OCI-LY1 (cell line): ENCODE results near the gene SH3BGRL3.

Experiments
- EZH2 ChIP-seq: fragments of 200-600 bp; sonication (generic), shearing (Covaris generic); IDR thresholded peaks from 2 replicates; pipeline ENCODE4 v1.8.0; 2017; ENCODE audit warnings: borderline replicate concordance, mixed run types, mild to moderate bottlenecking, antibody characterized with exemption, low read length, moderate library complexity, mixed read lengths
- TF ChIP-seq, protein P1 (sequence below): fragments of 200-600 bp; sonication (generic), shearing (Covaris generic); IDR thresholded peaks from 2 replicates; pipeline ENCODE4 v1.5.1; 2017; ENCODE audit warnings: mild to moderate bottlenecking, antibody characterized with exemption, low read length, moderate library complexity, mixed read lengths

DNA sequence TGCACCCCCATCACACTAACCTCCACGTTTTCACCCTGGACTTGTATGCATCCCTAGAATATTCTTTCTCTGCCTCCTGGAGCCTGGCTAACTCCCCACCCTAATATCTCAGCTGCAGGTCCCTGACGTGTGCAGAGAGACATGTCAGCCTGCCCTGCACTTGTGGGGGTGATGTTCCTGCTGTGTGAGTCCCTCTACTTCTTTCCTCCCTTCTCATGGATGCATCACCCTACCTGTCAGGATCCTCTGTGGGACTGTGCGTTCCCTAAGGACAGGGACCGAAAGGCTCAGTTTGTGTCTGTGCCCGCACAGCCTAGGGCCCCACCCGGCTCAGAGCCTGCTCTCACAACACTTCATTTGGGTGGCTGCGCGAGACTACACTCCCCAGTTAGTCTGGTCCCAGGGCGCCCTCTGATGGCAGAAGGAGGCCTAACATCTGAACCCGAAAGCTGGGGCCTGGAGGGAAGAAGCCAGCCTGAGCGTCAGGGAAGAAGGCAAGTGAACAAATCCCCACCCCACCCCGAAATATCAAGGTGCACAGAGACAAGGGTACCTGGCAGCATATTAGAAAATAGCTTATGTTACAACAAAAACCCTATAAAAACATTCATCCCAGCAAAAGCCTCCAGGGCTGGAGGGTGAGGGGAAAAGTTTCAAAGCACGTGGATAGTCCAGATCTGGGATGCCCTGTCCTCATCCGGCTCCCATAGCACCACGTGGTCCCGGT, 41.6 kb downstream of the SH3BGRL3 start:
- TF ChIP-seq, protein P1, sequence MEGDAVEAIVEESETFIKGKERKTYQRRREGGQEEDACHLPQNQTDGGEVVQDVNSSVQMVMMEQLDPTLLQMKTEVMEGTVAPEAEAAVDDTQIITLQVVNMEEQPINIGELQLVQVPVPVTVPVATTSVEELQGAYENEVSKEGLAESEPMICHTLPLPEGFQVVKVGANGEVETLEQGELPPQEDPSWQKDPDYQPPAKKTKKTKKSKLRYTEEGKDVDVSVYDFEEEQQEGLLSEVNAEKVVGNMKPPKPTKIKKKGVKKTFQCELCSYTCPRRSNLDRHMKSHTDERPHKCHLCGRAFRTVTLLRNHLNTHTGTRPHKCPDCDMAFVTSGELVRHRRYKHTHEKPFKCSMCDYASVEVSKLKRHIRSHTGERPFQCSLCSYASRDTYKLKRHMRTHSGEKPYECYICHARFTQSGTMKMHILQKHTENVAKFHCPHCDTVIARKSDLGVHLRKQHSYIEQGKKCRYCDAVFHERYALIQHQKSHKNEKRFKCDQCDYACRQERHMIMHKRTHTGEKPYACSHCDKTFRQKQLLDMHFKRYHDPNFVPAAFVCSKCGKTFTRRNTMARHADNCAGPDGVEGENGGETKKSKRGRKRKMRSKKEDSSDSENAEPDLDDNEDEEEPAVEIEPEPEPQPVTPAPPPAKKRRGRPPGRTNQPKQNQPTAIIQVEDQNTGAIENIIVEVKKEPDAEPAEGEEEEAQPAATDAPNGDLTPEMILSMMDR, result peak; percentile 96
- no peak for TF ChIP-seq EZH2
